HepG2 (cell line): ENCODE measurements around the gene BAZ1B. TPM values are rescaled to one million over a fixed set of nuclear protein-coding genes. Genes with fewer than 3 reads are reported as not detected.
A peak's percentile ranks its signal among the peaks of the same experiment; 100 is the strongest.
"Not testable (repeated sequence)": the region's sequence is repeated elsewhere in the genome, so short reads cannot be mapped to it uniquely, and the experiment has no call there.

Experiments used
- ARID5B ChIP-seq: IDR thresholded peaks from 2 replicates; pipeline ENCODE4 v1.4.0; 2020; ENCODE audit warnings: mild to moderate bottlenecking, missing genetic modification reagents
- CREB1 ChIP-seq, 2 experiments: fragments of 450-650 bp in 1 of 2; IDR thresholded peaks; 2 replicates each; pipeline ENCODE4 v1.6.1; 2016 to 2017; ENCODE audit warnings: control low read depth in 1 of 2, mild to moderate bottlenecking in 1 of 2, missing compliant biosample characterization in 1 of 2, missing genetic modification characterization in 1 of 2
- FOSL2 ChIP-seq: sonication (generic); formaldehyde crosslinking; IDR thresholded peaks from 2 replicates; pipeline ENCODE4 v1.4.0; 2020; ENCODE audit warnings: missing genetic modification reagents
- FOXA1 ChIP-seq, 2 experiments: fragments of 450-650 bp in 1 of 2; sonication (generic) in 1 of 2; formaldehyde crosslinking in 1 of 2; IDR thresholded peaks; 2 replicates each; pipeline versions ENCODE4 v1.4.0 to v1.6.1; 2016 to 2020; ENCODE audit warnings: missing genetic modification reagents in 1 of 2
- FOXA3 ChIP-seq: IDR thresholded peaks from 2 replicates; pipeline ENCODE4 v1.6.1; 2016; ENCODE audit warnings: missing genetic modification reagents, missing compliant biosample characterization
- FOXP1 ChIP-seq, 2 experiments: fragments of 450-650 bp in 1 of 2; IDR thresholded peaks; 2 replicates each; pipeline ENCODE4 v1.6.1; 2017 to 2018; ENCODE audit warnings: antibody characterized with exemption in 1 of 2
- GABPA ChIP-seq, 2 experiments: IDR thresholded peaks; 2 replicates each; pipeline ENCODE4 v1.6.1; 2011 to 2016; ENCODE audit warnings: low read depth in 2 of 2, low read length in 1 of 2, missing biosample characterization in 1 of 2, missing genetic modification characterization in 1 of 2
- HOMEZ ChIP-seq: IDR thresholded peaks from 2 replicates; pipeline ENCODE4 v1.6.1; 2016; ENCODE audit warnings: low read depth
- HOXA3 ChIP-seq: sonication (generic); formaldehyde crosslinking; IDR thresholded peaks from 2 replicates; pipeline ENCODE4 v1.5.0; 2020; ENCODE audit warnings: missing genetic modification reagents
- IRF2 ChIP-seq: IDR thresholded peaks from 2 replicates; pipeline ENCODE4 v1.6.1; 2018; ENCODE audit warnings: missing genetic modification reagents, missing compliant biosample characterization
- MIER3 ChIP-seq: IDR thresholded peaks from 2 replicates; pipeline ENCODE4 v1.6.1; 2016; ENCODE audit warnings: missing compliant biosample characterization, borderline replicate concordance
- MYPOP ChIP-seq: sonication (generic); formaldehyde crosslinking; IDR thresholded peaks from 2 replicates; pipeline ENCODE4 v1.8.1; 2023; ENCODE audit warnings: mild to moderate bottlenecking, moderate library complexity, missing genetic modification reagents
- SALL1 ChIP-seq: sonication (generic); formaldehyde crosslinking; IDR thresholded peaks from 2 replicates; pipeline ENCODE4 v1.8.0; 2022; ENCODE audit warnings: mild to moderate bottlenecking, missing genetic modification reagents
- SAP130 ChIP-seq: IDR thresholded peaks from 2 replicates; pipeline ENCODE4 v1.6.1; 2016; ENCODE audit warnings: low read depth
- SOX5 ChIP-seq: IDR thresholded peaks from 2 replicates; pipeline ENCODE4 v1.6.1; 2016; ENCODE audit warnings: borderline replicate concordance
- SOX6 ChIP-seq, 2 experiments: fragments of 450-650 bp in 1 of 2; sonication (generic) in 1 of 2; formaldehyde crosslinking in 1 of 2; IDR thresholded peaks; 2 replicates each; pipeline versions ENCODE4 v1.4.0 to v1.6.1; 2017 to 2020; ENCODE audit warnings: antibody characterized with exemption in 1 of 2, mild to moderate bottlenecking in 1 of 2, missing genetic modification reagents in 1 of 2
- TBX2 ChIP-seq: sonication (generic); formaldehyde crosslinking; IDR thresholded peaks from 2 replicates; pipeline ENCODE4 v1.5.0; 2020; ENCODE audit warnings: missing genetic modification reagents, mild to moderate bottlenecking, borderline replicate concordance
- ZNF710 ChIP-seq: sonication (generic); formaldehyde crosslinking; IDR thresholded peaks from 2 replicates; pipeline ENCODE4 v1.5.0; 2020; ENCODE audit warnings: mild to moderate bottlenecking, missing genetic modification reagents, borderline replicate concordance
- ZNF878 ChIP-seq: sonication (generic); formaldehyde crosslinking; IDR thresholded peaks from 2 replicates; pipeline ENCODE4 v1.8.1; 2023; ENCODE audit warnings: mild to moderate bottlenecking, missing genetic modification reagents, moderate library complexity
- polyA plus RNA-seq, 8 experiments: library from polyadenylated mRNA; depleted of rRNA in 3 of 8; stranded (reverse) in 7 of 8; unstranded in 1 of 8; fragments of >200 nt; fragmentation: Illumina TruSeq in 4 of 8; extraction: Trizol in 4 of 8; gene quantifications; 2 replicates each; pipeline versions ENCODE4 v1.2.1 to v1.2.3, GENCODE V29; 2011 to 2016; ENCODE audit warnings: low read depth in 4 of 8, missing spikeins in 1 of 8, mixed read lengths in 1 of 8; ENCODE audit not compliant: insufficient read depth in 1 of 8
- total RNA-seq, 5 experiments: library from RNA; depleted of rRNA; stranded (reverse); fragments of >200 nt; fragmentation: Illumina TruSeq; extraction: Trizol; gene quantifications; 2 replicates each; pipeline ENCODE4 v1.2.3, GENCODE V29; 2016; ENCODE audit warnings: low read depth in 1 of 5

The BAZ1B gene
- total and polyA plus RNA-seq, 2 of the 13 experiments (the other 11 are each of a cell fraction or from before 2014, with no cell fraction given) = 18.6 to 69.4 TPM

- TF ChIP-seq ARID5B (CRISPR knock-in tag) (peak; percentile 46), FOXA3 (CRISPR knock-in tag) (peak; percentile 79), SOX6 (CRISPR knock-in tag; IDR thresholded peaks at IDR 0.05) (0 out of 2 replicates have a peak, but pooled peaks have one; percentile 27), MIER3 (CRISPR knock-in tag) (0 out of 2 replicates have a peak, but pooled peaks have one; percentile 74), IRF2 (CRISPR knock-in tag) (0 out of 2 replicates have a peak, but pooled peaks have one; percentile 17), SOX5 (CRISPR knock-in tag) (0 out of 2 replicates have a peak, but pooled peaks have one; percentile 33), HOXA3 (CRISPR knock-in tag) (peak; percentile 55; the same call in 1 of the 2 replicates), FOXA1 (CRISPR knock-in tag; IDR thresholded peaks at IDR 0.05) (peak; percentile 78), ZNF878 (CRISPR knock-in tag) (peak; percentile 31; the same call in 1 of the 2 replicates), FOXP1 (CRISPR knock-in tag; IDR thresholded peaks at IDR 0.05) (peak; percentile 57; the same call in 1 of the 2 replicates), GABPA (CRISPR knock-in tag; IDR thresholded peaks at IDR 0.05; ENCODE audit: low read depth) (peak; percentile 62), FOSL2 (CRISPR knock-in tag) (0 out of 2 replicates have a peak, but pooled peaks have one; percentile 21), HOMEZ (0 out of 2 replicates have a peak, but pooled peaks have one; percentile 40), TBX2 (CRISPR knock-in tag) (peak; percentile 37; the same call in 1 of the 2 replicates), SALL1 (CRISPR knock-in tag) (peak; percentile 61), CREB1 (IDR thresholded peaks at IDR 0.05) (peak; percentile 49; the same call in 1 of the 2 replicates), SAP130 (CRISPR knock-in tag) (peak; percentile 74), ZNF710 (CRISPR knock-in tag) (peak; percentile 86), MYPOP (CRISPR knock-in tag) (0 out of 2 replicates have a peak, but pooled peaks have one; percentile 38)
- not testable (repeated sequence) for TF ChIP-seq SOX6 (IDR thresholded peaks at IDR 0.05); FOXA1 (IDR thresholded peaks at IDR 0.05); FOXP1 (IDR thresholded peaks at IDR 0.05); GABPA (IDR thresholded peaks at IDR 0.05; ENCODE audit: low read depth, low read length); CREB1 (CRISPR knock-in tag; IDR thresholded peaks at IDR 0.05)
These were observed 102.1 kb downstream of the BAZ1B start (continued) for GRCh38 chr7:73420016-73420415.
